Measurements from ENCODE around the gene ZNF263.
"Not testable (repeated sequence)": the region's sequence is repeated elsewhere in the genome, so short reads cannot be mapped to it uniquely, and the experiment has no call there.

Gene ZNF263

DNA sequence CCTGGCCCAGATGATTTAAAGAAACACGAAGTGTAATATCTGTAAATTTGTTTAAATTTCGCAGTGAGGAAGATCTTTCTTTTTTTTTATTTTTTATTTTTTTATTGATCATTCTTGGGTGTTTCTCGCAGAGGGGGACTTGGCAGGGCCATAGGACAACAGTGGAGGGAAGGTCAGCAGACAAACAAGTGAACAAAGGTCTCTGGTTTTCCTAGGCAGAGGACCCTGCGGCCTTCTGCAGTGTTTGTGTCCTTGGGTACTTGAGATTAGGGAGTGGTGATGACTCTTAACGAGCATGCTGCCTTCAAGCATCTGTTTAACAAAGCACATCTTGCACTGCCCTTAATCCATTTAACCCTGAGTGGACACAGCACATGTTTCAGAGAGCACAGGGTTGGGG, 12.6 kb upstream of the ZNF263 start:
- DNase-seq: not testable (repeated sequence)

DNA sequence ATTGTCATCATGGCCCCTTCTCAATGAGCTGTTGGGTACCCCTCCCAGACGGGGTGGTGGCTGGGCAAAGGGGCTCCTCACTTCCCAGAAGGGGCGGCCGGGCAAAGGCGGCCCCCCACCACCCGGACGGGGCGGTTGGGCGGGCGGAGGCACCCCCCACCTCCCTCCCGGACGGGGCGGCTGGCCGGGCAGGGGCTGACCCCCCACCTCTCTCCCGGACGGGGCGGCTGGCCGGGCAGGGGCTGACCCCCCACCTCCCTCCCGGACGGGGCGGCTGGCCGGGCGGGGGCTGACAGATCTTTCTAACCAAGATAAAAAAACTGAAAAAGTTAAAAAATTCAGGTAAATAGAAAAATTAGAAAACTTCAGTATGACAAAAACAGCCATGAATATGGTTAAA, 12.0 kb upstream of the ZNF263 start:
- DNase-seq: not testable (repeated sequence)

DNA sequence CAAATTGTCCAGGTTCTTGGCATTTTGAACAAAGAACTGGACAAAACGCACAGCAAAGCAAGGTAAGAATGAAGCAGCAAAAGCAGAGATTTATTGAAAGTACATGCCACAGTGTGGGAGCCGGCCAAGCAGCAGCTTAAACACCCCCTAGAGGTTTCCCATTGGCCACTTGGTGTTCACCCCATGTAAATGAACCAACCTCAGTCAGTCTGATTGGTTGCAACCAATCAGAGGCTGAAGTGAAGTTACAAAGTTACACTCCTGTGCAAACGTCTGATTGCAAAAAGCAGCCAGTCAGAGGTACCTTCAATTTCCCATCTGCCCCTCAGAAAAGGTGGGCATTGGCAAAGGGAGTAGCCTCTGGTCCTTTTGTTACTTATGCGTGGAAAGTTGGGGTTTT, 8.8 kb upstream of the ZNF263 start:
- DNase-seq: no peak

DNA sequence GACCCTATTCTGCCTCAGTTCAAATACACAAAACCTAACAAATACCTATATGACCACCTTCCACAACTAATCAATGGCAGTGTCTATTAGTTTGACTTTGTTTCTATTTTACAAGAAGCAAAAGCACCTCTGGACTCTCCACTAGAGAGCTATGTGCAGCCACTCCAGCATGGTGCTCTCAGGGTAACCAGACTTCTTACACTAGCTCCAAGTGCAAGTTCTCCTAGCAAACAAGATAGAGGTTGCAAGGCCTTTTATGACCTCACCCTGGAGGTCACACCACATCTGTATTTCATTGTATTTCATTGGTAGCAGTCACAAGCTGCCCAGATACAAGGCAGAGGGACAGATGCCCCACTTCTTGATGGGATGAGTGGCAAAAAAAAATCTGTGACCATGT, 8.3 kb upstream of the ZNF263 start:
- DNase-seq: no peak

DNA sequence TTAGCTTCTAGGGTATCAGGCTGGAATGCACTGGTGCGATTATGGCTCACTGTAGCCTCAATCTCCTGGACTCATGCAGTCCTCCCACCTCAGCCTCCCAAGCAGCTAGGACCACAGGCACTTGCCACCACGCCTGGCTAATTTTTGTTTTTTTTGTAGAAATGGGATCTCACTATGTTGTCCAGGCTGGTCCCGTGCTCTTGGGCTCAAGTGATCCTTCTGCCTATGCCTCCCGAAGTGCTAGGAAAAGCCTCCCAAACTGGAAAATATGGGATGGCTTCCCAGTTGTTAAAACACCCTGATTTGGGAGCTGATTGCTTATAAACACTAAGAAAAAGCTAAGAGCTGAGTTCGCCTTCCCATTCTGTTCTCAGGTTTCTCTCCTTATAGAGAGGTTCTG, 6.6 kb upstream of the ZNF263 start:
- DNase-seq: no peak

DNA sequence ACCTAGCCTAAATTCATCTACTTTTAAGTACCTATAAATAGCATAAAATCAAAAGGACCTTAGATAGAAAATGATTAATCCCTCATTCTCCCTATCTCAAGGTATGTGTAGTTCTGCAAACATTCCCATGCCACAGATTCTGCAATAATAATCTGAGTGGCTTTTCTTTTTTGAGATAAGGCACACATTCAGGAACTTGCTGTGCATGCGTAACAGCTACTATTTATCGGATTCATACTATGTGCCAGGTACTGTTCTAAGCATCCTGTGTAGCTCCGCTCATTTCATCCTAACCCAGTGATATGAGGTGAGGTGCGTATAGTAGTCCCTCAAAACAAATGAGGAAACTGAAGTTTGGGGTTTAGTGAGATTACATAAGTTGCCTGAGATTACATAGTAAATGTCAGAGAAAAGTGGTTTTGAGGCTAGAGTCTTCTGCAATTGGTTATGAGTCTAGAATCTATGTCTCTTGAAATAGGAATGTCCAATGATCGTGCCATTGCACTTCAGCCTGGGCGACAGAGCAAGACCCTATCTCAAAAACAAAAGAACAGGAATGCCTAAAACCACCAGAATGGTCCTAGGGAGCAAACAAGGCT, 2.0 kb upstream of the ZNF263 start:
- no peak for DNase-seq

DNA sequence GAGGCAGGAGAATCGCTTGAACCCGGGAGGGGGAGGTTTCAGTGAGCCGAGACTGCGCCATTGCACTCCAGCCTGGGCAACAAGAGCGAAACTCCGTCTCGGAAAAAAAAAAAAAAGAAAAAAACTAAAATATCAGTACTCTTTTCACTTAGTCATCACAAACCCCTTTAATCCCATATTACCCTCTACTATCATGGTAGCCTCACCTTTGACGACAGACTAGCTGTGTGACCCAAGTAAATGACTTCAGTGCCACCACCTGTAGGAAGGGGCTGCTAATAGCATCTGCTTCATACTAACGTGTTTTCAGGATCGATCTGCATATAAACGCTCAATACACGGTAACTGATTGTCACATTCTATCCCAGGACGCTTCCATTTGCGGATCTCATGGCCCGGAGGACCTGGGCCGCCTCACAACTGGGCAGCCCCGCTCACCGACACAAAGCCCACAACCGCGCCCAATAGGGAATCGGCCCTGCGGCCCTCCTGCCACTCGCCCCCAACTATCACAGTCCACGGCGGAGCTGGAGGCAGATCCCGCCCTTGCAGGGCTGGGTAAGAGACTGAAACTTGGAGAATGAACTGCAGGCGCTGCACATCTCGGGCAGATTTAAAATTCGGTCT, 1.1 kb upstream of the ZNF263 start:
- DNase-seq: no peak

DNA sequence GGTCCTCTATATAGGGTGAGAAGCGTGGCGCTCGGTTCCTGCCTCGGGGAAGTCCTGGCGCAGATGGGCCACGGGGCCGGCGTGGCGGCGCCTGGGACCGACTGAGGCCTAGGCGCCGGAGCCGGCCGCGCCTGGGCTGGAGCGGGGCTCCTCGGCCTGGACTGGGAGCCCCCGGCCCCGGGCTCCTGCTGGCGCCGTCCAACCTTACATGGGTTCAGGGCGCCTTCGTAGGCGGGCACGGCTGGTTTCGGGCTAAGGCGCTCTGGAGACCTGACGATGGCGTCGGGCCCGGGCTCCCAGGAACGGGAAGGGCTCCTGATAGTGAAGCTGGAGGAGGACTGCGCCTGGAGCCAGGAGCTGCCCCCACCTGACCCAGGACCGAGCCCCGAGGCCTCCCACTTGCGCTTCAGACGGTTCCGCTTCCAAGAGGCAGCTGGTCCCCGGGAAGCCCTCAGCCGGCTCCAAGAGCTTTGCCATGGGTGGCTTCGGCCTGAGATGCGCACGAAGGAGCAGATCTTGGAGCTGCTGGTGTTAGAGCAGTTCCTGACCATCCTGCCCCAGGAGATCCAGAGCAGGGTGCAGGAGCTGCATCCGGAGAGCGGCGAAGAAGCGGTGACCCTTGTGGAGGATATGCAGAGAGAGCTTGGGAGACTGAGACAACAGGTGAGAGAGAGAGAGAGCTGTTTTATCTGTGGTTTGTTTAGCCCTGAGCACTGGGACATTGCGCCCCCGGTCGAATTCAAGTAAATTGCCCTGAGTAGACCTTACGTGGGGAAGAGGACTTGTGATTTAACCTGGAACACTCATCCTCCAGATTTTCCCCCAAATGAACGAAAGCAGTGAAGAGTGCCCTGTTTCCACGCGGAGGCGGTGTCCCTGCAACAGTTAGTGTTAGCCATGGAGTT, 504 bp downstream of the ZNF263 start:
- DNase-seq: no peak

DNA sequence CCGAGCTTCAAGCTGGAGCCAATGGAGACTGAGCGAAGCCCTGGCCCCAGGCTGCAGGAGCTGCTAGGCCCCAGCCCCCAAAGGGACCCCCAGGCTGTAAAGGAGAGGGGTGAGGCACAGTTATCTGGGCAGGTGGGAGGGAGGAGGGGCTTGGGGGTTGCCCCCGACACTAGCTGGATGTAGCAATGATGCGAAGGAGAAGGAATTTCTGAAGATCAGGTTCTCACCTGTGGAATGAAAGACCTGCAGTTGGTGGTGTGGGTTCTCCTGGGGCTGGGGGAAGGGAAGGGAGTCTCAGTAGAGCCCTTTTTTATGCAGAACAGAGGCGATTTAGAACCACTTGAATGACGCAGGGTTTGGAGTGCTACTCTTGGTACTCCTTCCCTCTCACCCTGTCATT, 1.8 kb downstream of the ZNF263 start:
- DNase-seq: no peak

DNA sequence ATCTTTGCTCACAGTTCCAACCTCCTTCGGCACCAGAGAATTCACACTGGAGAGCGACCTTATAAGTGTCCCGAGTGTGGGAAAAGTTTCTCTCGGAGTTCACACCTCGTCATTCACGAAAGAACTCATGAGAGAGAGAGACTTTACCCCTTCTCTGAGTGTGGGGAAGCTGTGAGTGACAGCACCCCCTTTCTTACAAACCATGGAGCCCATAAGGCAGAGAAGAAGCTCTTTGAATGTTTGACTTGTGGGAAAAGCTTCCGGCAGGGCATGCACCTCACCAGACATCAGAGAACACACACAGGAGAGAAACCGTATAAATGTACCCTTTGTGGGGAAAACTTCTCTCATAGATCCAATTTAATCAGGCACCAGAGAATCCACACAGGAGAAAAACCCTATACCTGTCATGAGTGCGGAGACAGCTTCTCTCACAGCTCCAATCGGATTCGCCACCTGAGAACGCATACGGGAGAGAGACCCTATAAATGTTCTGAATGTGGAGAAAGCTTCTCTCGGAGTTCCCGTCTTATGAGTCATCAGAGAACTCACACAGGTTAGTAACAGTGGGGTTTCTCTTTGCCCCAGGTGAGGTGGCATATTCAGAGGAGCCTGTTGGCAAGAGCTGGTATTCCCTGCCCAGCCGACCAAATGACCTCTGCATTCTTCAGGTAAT, 6.8 kb downstream of the ZNF263 start:
- no peak for DNase-seq

DNA sequence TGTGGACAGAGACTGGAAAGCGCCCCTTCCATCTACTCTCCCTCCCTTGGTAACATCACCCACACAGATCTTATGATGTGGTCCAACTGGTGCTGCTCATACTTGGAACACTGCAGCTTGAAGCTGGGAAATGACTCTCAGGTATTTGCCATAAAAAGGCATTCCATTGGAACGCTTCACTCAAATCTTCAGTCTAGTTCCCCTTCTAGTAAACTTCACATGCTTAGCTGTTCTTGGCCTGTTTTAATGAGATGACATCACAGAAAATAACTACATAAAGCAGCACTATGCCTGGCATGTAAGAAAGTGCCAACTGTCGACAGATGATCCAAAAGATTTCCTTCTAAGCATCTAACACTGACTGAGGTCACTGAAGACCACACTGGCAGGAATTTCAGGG, 9.3 kb downstream of the ZNF263 start:
- no peak for DNase-seq

DNA sequence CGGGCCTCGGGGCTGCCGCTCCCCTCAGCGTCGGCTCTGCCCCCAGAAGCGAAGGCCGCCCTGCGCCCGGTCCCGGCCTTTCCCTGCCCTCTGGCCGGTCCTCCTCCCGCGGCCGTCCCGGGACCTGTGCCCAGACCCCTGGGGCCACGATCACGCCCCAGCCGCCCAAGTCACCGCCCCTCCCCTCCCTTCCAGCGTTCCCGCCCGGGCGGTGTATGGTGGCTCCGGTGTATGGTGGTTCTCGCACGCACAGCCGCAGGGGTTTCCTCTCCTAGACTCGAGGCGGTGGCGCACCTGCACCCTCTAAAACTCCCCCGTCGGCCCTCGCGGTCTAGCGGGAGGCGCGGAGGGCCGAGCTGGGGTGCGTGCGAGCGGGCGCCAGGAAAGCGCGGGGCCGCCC, 11.9 kb downstream of the ZNF263 start:
- no peak for DNase-seq

DNA sequence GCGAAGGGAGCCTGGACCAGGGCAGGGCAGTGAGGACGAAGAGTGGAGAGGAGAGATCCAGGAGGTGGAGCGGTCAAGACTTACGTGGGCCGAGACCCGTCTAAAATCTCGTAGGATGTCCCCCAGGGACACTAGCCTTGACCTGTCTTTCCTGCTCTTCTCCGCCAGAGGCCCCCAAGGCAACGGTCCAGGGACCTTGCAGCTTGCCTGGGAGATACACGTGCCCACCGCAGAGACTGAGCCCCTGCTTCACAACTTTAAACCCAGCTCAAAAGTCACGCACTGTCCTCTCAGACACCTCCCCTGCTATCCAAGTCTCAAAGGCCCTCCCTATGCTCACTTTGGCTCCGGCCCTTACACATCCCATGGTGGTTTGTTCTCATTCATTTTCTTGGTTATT, 12.5 kb downstream of the ZNF263 start:
- DNase-seq: no peak

DNA sequence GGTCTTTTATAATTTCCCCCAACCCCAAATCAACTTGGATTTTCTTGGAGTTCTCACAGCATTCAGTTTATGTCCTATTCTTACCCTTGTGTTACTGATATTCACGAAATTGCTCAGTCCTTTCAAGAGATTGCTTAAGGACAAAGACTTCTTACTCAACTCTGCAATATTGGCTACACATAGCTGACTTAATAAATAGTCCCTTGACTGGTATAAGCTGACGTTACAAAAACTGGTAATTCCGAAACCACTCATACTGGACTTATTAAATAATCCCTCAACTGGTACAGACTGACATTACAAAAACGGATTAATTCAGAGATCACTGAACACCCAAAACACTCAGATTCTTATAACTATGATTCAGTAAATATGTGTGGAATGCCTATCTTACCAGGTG, 21.1 kb downstream of the ZNF263 start:
- no peak for DNase-seq

DNA sequence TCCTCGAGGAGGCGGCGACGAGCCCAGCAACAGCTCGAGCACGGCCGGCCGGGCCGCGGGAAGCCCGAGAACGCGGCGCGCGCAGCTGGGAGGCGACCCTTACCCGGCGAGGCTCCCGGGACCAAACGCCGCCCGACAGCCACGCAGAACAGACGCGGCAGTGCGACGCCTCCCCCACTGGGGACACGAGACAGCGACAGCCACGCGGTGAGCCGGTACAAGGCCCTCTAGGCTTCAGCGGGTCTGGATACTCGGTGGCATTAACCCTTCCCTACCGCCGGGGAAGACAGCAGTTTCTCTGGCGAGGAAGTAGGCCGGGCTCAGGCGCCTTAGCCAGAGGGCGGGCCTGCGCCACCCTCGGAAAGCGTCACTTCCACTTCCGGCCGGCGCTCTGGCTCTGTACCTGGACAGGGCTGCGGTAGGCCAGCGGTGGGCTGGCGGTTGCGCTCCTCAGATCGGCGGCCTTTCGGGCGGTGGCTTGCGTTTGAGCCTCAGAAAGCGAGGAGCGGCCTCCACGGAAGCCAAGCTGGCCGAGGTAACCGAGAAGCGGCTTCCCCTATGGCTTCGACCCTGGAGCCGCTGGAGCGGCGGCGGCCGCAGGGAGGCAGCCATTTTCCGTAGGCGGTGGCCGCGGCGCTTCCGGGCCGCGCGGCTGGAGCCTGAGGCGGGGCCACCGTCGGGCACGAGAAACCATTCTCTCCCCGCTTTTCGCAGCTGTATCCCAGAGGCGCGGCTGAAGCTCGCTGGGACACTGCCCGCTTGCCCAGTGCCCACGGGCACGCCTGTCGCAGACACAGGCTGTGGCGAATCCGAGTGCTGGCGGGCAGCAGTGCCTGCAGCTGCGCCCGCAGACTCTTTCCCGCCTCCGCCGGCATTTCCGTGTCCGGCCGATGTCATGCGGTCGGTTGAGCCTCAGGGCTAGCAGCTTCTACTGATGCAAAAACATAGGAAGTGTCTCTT, 22.1 kb downstream of the ZNF263 start, which contains the start of the genes TIGD7 and ZNF75A:
Gene TIGD7, minus strand, starts transcription at position 322 of the 960 bp plus-strand sequence. CDS start 4,816 bp downstream, outside the sequence.
Gene ZNF75A, plus strand, starts transcription at position 389 of the 960 bp plus-strand sequence. CDS start 2,932 bp downstream, outside the sequence.
- DNase-seq: peak; percentile 87 to 88

DNA sequence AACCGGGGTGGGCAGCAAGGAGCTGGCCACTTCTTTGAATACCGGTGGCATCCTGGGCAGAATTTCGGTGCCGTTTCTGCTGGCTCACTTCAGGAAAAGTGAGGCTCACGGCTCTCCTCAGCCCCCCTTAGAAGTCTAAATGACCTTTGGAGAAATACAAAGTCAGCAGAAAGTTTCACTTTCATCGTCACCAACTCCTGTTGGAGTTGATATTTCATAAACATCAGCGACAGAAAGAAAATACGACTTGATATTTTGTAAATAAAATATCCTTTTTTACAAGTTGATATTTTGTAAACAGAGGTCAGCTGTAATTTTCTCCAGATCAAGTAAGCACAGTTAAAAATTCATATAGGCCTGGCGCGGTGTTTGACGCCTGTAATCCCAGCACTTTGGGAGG, 22.8 kb downstream of the ZNF263 start:
- DNase-seq: no peak

DNA sequence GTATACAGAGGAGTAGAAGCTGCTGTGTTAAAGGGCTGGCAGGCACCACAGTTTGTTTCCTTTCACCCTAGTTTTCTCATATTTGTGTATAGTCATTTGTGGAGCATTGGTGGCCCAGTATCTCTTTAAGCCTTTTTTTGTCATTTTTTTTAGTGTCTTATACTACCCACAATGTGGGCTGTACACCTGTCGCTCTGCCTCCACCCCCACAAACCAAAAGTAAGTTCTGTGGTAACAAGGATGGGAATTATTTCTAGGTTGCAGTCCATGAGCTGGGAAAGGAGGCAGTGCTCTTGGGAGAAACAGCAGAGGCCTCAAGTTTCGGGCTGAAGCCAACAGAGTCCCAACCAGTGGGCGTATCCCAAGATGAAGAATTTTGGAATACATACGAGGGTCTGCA, 28.2 kb downstream of the ZNF263 start:
- no peak for DNase-seq

DNA sequence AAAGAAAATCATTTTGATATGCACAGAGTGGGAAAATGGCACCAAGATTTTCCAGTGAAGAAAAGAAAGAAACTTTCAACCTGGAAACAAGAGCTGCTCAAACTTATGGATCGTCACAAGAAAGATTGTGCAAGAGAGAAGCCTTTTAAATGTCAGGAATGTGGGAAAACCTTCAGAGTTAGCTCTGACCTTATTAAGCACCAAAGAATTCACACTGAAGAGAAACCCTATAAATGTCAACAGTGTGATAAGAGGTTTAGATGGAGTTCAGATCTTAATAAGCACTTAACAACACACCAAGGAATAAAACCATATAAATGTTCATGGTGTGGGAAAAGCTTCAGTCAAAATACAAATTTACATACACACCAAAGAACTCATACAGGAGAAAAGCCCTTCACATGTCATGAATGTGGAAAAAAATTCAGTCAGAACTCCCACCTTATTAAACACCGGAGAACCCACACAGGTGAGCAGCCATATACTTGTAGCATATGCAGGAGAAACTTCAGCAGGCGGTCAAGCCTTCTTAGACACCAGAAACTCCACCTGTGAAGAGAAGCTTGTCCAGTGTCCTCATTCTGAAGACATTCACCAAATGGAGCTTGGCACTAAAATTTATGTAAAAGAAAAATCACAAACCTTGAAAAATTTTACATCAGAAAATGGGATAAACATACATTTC, 34.2 kb downstream of the ZNF263 start:
- peak in 1 of 2 donors; percentile 5 for DNase-seq

DNA sequence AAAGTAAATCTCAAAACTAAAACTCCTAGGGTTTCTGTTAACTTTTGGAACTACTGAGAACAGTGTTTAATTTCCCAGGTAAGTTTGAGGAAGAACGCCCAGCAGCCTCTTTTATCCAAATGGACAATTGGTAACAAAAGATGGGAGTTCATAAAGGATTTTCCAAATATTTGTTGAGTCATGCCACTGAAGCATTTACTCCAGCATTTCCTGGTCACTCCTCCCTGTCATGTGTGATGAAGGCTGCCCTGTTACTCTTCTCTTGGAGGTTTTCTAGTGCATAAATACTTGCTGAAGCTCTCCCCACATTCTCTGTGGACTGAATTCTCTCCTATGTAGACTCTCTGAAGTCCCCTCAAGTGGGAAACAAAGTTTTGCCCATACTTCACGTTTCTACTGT, 38.5 kb downstream of the ZNF263 start:
- no peak for DNase-seq

DNA sequence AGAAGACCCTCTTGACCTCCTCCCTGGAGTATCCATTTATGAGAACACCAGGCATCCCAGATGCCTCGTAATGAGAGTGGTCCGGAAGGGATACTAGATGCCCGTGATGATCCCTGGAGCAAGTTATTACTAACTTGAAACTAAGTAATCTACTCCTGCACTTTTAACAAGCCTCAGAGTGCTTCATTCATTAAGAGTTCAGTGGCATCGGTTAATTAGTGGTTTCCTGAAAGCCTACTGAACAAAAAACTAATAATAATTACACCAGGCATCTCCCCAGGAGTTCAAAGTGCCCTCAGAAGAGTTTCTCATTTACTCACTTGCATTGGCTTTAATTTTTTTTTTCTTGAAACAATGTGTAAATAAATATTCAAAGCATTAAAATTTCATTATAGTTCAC, 44.2 kb downstream of the ZNF263 start:
- DNase-seq: no peak

DNA sequence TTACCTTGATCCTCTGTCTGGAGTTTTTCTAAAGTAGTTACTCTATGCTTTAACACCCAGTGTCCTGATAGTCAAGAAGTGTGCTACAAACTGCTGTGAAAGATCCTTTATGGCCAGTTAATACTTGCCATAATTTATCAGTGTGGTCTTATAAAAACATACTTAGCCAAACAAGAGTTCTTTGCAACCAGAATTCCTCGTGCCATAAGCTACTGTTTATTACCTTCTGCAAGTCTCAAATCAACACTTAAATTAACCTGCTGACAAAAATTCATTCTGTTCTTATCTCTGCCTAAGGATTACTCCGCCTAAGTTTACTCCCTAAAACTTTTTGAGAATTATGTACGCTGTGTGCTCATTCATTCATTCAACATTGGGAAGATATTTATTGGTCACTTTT, 44.8 kb downstream of the ZNF263 start:
- DNase-seq: no peak
